Posterior cingulate gyrus (tissue), 11 donors: ENCODE data around the gene SIDT1.
A peak's percentile ranks its signal among the peaks of the same experiment; 100 is the strongest.

ENCODE experiments used
- DNase-seq, 10 donors: peaks; one replicate each; pipeline versions ENCODE4 v3.0.0 to v3.0.0-alpha.2; 2020 to 2021; ENCODE audit warnings: mixed read lengths in 3 of 10
- intact Hi-C: fragments of 100-400 bp; cut with DNase I; formaldehyde crosslinking; loops from one replicate; pipeline ENCODE4 v1.15.1; 2023

Gene SIDT1

DNA sequence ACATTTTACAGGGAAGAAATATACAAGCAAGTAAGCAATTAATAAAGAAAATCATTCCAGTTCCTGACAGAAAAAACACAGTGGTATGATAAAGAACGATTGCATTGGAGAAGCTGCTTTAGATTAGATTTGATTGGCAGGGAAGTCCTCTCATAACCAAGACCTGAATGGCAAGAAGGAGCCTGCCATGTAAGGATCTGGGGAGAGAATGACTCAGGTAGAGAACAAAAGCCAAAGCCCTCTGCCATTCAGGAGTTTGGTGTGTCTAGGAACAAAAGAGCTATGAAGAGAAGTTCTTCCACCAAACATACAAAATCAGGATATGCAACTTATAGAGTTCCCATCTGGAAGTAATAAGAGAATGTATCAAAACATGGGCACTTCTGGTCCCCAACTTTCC lies 57.6 kb downstream of the SIDT1 start:
- intact Hi-C loops = no loop called here
- no peak for DNase-seq

DNA sequence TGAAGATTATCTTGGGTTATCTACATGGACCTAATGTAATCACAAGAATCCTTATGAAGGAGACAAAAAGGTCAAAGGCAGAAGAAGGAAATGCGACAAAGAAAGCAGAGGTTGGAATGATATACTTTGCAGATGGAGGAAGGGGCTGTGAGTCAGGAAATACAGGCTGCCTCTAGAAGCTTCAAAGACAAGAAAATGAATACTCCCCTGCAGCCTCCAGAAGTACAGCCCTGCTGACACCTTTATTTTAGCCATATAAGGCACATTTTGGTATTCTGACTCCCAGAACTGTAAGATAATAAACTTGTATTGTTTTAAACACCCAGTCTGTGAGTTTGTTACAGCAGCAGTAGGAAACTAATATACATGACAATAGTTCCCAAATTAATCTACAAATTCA lies 58.6 kb downstream of the SIDT1 start:
- intact Hi-C loops = no loop called here

DNA sequence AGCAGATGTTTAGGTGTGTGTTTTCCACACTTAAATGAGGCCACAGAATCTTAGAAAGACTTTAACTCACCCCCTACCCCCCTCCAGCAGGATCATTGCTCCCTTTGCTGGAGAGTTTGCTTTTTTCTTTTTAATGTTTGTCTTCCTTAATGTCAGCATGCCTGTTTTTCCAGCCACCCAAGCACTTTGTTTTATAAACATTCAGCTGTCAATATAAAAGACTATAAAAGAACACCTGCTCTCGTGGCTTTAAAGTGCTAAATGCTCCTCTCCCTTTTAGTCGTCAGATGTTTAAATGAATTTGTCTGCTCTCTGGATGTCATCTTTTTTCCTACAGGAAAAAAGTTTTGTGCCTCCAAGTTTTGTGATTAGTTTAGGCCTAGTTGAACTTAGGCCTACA lies 61.7 kb downstream of the SIDT1 start:
- DNase-seq = no peak
- intact Hi-C loops = no loop called here

More for the DNA sequence above, 58.6 kb downstream of the SIDT1 start:
- DNase-seq = no peak

DNA sequence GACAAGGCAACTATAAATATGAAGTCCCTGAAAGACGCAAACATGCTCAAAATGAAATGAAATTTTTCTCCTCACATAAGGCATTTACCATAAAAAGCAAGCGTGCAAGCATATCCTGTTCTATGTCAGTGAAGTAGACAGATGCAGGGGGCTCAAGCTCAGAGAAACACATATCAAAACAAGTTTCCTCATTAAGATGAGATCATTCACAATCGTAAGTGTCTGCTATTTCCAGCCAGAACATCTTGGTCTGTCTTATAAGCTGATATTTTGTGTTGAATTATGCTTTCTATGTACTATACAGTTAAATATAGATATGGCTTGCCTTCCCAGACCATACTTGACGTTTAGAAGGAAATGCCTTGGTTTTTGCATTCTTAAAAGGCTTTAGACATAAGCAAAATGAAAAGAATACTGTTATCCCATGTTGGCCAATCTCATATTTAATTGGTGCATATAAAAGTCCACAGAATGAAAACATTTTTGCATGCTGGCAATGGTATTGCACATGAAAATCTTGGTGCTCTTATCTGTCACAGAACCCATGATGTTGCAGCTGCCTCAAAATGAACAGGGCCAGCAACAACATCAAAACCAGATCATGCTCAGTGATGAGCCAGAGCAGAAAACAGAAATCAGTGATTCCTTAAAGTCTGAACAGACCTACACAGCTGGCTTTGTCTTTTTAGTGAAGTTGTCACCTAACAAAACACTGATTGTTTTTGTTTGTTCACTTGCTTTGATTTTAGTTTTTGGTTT lies 65.4 kb downstream of the SIDT1 start:
- intact Hi-C loops = no loop called here
- no peak for DNase-seq

DNA sequence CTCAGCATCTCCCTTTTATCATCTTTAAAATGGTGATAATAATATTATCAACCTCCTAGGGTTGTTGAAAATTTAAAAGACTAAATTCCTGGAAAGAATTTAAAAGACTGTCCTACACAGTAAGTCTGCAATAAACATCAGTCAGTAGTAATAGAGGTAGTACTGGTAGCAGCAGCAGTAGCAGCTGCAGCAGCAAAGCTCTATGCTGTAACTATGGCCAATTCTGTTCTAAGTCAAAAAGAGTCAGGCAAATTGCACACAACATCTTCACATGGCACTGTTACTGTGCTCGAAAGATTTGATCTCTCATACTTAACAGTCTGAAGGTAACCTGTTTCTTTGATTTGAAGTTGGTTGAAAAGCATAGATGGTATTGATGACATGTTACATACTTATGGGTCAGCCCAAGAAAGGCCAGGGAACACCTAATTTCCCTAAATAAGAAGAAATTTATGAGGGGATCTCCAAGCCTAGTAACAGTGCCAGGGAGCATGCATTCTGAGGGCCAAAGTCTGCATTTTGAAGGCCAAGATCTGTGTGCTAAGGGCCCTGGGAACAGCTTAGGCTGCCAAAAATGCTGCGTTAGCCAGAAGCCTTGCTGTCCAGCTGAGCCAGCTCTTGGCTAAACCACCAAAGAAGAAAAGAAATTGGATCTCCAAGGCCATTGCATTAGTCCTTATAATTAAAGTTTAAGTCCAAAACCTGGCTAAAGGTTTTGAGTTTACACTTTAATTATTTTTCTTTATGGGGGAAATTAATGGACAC lies 68.2 kb downstream of the SIDT1 start:
- peak in 1 of 10 donors; percentile 17 for DNase-seq
- intact Hi-C loops = no loop called here

DNA sequence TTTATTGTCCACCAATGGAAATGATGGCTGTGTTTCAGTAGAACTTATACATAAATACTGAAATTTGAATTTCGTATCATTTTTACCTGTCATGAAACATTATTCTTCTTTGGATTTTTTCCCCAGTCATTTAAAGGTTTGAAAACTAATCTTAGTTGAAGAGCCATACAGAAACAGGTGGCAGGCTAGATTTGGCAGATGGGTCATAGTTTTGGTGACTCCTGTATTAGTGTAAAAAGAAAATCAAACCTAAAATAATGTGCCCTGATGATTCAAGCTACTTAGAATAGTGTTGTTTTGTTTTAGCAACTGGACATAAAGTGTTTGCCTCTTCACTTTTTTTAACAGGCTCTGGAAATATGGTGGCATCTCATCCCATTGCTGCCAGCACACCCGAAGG lies 68.9 kb downstream of the SIDT1 start:
- DNase-seq = no peak
- intact Hi-C loops = no loop called here

DNA sequence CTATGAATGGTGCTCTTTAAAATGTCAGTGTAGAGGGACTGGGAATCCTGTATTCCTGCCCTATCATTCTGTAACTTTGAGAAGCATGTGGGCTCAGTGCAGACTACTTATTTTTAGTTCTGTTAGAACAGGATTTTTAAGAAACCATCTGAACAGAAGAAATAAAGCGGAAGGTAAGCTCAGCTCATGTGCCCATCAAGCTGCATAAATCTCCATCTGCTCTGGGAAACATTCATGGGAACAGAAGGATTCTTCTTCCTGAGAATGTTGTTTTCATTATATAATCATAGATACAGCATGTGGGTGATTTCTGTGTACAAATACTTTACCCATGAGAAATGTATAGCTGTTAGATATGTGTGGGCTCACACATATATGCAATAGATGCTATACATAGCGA lies 69.9 kb downstream of the SIDT1 start:
- intact Hi-C loops = no loop called here
- no peak for DNase-seq

DNA sequence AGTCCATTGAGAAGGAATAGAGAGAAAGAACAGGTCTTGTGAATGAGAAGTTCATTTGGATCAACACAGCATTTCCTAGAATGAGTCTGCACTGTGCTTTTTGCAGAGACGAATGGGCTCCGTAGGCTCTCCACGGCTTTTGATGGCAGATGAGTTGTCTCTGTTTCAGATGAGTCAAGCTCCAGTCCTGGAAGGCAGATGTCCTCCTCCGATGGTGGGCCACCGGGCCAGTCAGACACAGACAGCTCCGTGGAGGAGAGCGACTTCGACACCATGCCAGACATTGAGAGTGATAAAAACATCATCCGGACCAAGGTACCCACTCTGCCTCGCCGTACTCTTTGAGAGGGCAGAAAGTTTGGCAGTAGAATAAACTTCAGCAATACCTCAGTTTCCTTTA lies 70.5 kb downstream of the SIDT1 start:
- peak in 4 of 10 donors; percentile 29 to 87 (median 77) for DNase-seq
- intact Hi-C loops = no loop called here

DNA sequence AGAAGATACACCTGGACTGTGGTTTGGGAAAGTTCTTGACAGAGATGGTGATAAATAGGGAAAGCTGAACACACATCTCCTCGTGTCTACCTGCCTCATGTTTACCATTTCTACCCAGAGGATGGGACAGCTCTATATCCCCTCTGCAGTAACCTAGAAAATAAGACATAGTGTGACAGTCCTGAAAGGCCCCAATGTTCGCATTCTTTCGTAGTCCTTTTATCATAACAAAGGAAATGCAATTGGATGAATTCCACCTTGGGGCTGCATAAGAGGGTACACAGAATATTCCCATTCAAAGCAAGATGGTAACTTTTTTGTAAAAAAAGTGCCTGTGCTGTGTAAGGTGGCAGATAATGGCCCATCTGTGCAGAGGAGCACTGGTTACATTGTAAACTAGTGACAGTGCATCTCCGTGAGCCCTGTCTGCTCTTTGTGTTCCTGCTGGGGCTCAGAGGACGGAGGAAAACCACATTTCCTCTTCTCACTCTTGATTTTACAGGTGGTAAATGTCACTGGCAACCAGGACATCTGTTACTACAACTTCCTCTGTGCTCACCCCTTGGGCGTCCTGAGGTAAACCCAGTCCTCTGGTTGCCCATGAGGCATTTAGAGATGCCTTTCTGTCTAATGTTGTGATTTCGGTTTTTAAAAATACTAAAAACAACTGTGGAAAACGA lies 74.3 kb downstream of the SIDT1 start:
- no peak for DNase-seq
- intact Hi-C loops = no loop called here

DNA sequence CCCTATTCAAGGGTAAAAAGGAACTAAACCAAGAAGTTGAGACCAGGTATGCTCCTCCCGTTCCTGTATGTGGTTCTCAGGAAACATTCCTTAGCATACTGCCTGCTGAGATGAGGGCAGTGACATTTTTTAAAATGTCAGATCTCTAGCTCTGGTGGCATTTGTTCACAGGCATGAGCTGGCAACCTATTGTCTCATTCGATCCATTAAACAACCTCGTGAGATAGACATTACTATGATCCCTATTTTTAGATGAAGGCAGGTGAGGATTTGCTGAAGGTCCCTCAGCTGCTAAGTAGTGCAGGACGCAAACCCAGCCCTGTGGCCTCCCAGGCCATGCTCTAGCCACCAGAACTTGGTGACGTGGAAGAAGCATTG lies 74.9 kb downstream of the SIDT1 start:
- intact Hi-C loops = no loop called here
- DNase-seq = no peak

DNA sequence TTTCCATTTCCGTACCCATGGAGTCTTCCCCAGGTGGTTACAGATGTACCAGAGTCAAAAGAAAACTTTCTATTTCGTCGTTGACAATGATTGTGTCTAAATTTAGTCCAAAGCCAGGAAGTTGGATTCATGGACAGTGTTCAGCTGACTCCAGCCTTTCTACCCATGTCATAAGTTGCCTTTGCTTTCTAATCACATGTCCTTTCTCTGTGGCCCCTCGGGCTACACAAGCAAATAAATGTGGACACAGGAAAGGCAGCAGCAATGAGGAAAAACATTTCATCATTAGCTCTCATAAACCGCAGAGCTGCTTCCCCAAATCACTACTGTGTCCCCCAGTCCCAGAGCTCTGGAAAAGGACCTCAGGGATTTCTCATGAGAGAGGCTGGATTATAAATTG lies 82.0 kb downstream of the SIDT1 start:
- intact Hi-C loops = no loop called here
- peak in 1 of 10 donors; percentile 41 for DNase-seq

DNA sequence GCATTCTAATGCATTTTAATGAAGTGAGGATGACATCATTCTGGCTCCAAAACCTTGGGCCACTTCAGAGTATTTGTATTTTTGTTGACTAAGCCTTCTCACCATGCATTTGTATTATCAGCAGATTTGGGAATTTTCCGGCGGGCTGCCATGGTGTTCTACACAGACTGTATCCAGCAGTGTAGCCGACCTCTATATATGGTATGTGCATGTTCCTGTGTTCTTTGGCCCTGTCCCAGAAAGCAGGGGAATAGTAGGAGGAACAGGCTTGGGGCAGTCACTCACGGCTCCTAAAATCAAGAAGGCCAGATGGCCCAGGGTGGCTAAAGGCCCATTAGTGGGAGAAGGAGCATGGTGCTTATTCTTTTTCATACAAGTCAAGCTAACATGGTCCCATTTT lies 83.6 kb downstream of the SIDT1 start:
- intact Hi-C loops = no loop called here
- DNase-seq = peak in 1 of 10 donors; percentile 27

DNA sequence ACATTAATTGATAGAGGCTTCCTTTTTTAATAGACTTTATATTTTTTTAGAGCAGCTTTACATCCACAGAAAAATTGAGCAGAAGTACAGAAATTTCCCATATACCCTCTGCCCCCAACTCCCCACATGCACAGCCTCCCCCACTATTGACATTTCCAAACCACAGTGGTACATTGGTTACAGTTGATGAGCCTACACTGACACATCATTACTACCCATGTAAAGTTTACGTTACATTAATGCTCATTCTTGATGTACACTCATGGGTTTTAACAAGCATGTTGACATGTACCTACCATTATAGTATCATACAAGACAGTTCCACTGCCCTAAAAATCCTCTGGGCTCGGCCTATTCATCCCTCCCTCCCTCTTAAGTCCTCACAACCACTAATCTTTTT lies 85.4 kb downstream of the SIDT1 start:
- intact Hi-C loops = no loop called here

DNA sequence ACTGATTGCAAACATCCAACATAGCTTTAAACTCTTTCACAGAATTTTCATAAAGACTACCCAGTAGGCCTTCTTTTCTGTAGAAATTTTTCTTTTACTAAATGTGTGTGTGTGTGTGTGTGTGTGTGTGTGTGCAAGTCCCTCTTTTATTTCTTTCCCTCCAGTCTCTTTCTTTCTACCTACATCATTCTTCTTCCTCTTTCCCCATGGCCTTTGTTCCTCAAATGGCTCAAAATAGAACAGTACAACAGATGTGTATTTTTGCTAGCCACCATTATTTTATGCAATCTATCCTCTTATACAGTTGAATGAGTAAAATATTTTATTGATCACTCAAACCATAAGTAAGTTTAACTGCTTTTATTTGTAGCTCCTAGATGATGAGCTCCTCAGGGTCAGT lies 87.7 kb downstream of the SIDT1 start:
- intact Hi-C loops = no loop called here
- DNase-seq = no peak

More for the DNA sequence above, 85.4 kb downstream of the SIDT1 start:
- no peak for DNase-seq

DNA sequence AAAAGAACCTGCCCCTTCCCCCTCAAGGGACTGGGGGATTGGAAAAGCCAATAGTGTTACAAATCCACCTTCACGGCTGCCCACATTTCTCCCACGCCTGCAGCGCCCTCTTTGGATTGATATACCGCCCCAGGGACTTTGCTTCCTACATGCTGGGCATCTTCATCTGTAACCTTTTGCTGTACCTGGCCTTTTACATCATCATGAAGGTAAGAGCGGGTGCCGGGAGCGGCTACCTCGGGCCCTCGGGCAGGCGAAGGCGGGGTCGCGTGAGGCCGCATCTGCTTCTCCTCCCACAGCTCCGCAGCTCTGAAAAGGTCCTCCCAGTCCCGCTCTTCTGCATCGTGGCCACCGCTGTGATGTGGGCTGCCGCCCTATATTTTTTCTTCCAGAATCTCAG lies 91.0 kb downstream of the SIDT1 start:
- intact Hi-C loops = no loop called here
- DNase-seq = peak in 1 of 10 donors; percentile 73

DNA sequence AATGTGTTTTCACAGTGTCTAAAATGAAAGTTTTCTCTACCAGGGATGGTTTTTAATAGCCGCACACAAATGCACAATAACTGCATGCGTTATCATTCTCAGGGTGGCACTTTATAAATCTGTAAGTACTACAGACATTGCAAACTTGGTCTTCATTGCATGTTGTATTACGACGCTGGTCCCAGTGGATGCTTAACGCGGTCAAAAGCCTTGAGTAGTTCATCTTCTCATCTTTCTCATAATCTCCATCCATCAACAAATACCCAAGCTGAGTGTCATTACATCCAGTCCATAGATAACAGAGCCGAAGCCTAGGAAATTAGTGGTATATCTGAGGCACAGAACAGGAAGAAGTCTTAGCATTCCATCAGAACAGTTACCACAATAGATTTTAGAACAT lies 91.5 kb downstream of the SIDT1 start:
- intact Hi-C loops = no loop called here
- DNase-seq = no peak

DNA sequence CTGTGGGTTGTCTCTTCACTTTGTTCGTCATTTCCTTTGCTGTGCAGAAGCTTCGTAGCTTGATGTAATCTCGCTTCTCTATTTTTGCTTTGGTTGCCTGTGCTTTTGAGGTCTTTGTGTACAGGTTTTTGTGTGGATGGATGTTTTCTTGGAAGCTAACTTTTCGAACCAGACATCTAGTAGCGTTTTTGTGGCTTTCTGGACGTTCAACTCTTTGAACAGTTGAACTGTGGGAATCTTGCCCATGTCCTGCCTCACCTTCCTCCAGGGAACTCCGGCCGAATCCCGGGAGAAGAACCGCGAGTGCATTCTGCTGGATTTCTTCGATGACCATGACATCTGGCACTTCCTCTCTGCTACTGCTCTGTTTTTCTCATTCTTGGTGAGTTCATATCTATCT lies 93.5 kb downstream of the SIDT1 start:
- DNase-seq = no peak
- intact Hi-C loops = loop anchor here (1.0 to 2.0 kb wide), 2 partner anchors 131 to 575 kb away; no protein-coding TSS in a partner anchor

DNA sequence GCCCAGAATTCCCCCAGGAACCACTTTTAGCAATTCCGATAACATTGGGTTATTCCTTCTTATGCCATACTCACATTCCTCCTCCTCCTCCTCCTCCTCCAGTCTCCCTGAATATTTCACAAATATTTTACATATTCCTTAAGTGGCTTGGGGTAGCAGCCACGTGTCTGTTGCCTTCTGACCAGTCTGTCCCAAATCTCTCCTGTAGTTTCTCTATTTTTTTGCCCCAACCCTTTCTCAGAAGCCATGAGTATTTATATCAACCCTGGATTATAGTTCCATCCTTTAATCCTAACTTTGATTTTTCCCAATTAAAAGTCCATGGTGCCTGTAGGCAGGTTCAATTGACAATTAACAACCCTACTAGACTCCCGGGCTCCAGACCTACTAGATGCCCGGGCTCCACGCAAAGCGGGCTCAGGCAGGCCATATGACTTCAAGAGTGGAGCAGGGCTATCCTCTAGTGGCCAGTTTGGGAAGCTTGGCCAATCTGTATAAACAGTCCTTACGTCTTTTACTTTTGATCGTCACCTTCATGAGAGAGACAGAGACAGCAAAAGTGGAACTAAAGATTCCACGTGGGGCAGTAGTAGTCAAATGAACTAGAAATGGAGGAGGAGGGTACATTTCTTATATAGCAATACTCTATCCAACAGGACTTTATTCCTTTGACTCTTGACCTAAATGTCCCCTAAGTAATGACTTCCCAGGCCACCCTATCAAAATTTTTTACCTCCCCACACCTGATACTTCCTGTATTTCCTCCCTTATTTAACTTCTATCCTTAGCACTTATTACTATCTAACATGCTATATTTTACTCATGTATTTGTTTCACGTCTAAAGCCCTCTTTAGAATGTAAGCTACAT lies 94.4 kb downstream of the SIDT1 start:
- peak in 8 of 10 donors; percentile 36 to 93 (median 62) for DNase-seq
- intact Hi-C loops = loop anchor here (1.0 to 2.0 kb wide), 2 partner anchors 132 to 575 kb away; no protein-coding TSS in a partner anchor

DNA sequence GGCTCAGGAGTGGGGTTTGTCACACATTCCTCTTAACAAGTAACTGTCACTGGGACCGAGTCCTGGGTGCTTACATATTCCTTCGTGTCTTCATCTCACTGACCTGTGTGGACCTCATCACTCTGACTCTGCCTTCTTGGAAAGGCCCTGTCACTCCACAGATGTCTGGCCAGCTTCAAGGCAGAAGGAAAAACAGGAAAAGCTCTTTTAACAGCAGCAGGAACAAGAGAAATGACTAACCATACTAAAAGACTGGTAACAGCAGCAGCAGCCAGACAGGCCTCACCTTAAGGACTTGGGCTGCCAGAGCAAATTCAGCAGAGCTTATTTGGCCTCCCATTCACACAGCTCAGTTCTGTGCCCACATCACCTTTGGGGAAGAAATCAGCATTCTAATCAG lies 96.0 kb downstream of the SIDT1 start:
- intact Hi-C loops = no loop called here

DNA sequence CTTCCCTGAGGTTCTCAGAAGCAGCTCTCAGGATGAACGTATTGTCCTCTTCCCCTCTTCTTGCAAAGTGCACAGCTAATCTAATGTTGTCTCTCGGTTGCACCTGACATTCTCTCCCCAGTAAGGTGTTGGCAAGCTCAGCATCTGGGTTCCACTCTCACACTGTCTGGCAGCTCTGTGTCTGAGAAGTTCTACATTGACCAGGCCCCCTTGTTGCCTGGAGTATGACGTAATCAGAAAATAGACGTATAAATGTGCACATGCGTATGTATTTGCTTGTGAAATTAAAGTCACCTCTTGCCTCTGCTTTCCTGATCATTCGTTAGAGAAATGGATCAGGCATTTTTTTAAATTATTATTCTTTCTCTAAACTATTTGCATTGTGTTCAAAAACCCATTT lies 96.4 kb downstream of the SIDT1 start:
- no peak for DNase-seq
- intact Hi-C loops = no loop called here

More for the DNA sequence above, 96.0 kb downstream of the SIDT1 start:
- DNase-seq = no peak
